ENCODE measurements around the gene SMG5. TPM values are rescaled to one million over a fixed set of nuclear protein-coding genes. Genes with fewer than 3 reads are reported as not detected.
A peak's percentile ranks its signal among the peaks of the same experiment; 100 is the strongest.

Gene SMG5
- total RNA-seq, 1 donor from 2014 or later = 91.0 TPM

DNA sequence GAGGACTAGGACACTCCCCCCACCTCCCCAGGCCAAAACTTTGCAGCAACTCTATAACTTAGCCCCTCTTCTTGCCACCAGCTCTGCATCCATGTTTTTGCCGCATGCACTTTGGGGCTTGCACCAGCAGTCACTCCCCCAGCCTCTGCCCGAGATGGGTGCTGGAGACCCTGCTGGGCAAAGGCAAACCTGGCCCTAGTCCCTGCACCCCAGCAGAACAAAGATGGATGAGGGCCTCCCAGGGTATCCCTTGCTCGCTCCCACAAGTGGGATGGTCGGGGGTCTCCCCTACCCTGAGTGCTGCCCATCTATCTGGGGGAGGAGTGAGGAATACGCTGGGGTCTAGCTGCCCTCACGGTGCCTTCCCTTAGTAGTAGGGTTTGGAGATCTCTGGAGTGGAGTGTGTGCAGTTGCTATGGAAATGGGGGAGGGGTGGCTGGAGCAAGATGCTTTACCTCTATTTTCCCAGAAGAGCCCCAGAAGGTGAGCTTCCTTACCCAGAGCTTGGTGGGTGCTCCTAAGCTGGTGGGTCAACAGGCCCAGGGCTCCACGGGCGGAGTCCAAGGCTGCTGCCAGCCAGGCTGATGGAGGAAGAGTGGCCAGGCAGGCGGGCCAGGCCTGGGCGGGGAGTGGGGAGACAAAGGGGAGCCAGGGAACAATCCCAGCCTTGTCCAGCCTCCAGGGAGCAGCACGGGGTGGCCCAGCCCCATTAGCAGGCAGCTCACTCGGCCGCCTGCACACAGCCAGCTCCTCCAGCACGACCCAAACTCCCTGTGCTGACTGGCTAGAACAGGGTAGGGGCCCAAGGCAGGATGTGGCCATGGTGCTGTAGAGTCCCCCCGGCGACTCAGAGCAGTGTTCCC lies 34.9 kb downstream of the SMG5 start, which contains the start of gene PAQR6:
TSS of gene PAQR6 (minus strand) at position 597 of the 863 bp plus-strand sequence. CDS start 1,325 bp downstream, outside the sequence.
- H3K36me3 Mint-ChIP-seq = peaks cover 6% of the 10 kb centered on the region
- no peak within 1 kb of the TSS for H3K4me3 Mint-ChIP-seq
- H3K4me1 Mint-ChIP-seq (ENCODE audit: unreplicated experiment) = peaks cover 4% of the 10 kb centered on the region
- no peak for DNase-seq (ENCODE audit: extremely low spot score, unreplicated experiment)
- peak within 1 kb of the TSS; percentile 34 for H3K27ac Mint-ChIP-seq
- TF ChIP-seq, protein P1, sequence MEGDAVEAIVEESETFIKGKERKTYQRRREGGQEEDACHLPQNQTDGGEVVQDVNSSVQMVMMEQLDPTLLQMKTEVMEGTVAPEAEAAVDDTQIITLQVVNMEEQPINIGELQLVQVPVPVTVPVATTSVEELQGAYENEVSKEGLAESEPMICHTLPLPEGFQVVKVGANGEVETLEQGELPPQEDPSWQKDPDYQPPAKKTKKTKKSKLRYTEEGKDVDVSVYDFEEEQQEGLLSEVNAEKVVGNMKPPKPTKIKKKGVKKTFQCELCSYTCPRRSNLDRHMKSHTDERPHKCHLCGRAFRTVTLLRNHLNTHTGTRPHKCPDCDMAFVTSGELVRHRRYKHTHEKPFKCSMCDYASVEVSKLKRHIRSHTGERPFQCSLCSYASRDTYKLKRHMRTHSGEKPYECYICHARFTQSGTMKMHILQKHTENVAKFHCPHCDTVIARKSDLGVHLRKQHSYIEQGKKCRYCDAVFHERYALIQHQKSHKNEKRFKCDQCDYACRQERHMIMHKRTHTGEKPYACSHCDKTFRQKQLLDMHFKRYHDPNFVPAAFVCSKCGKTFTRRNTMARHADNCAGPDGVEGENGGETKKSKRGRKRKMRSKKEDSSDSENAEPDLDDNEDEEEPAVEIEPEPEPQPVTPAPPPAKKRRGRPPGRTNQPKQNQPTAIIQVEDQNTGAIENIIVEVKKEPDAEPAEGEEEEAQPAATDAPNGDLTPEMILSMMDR (conservative IDR thresholded peaks at IDR 0.05) = no peak
- H3K9me3 Mint-ChIP-seq = no peaks in the 10 kb centered on the region
- no peaks in the 10 kb centered on the region for H3K27me3 Mint-ChIP-seq

- TF ChIP-seq, protein P1 (conservative IDR thresholded peaks at IDR 0.05) = no peak
- H3K27ac Mint-ChIP-seq = no peak overlapping the region
Measured at GRCh38 chr1:156246781-156247459, 35.7 kb downstream of the SMG5 start.

GRCh38 chr1:156246241-156246780 lies 36.3 kb downstream of the SMG5 start:
- peaks cover 4% of the 10 kb centered on the region for H3K36me3 Mint-ChIP-seq
- H3K27me3 Mint-ChIP-seq = no peaks in the 10 kb centered on the region
- H3K27ac Mint-ChIP-seq = no peak overlapping the region
- TF ChIP-seq, protein P1 (conservative IDR thresholded peaks at IDR 0.05) = no peak
- no peaks in the 10 kb centered on the region for H3K9me3 Mint-ChIP-seq
- DNase-seq (ENCODE audit: extremely low spot score, unreplicated experiment) = no peak
- no peak overlapping the region for H3K4me3 Mint-ChIP-seq
- H3K4me1 Mint-ChIP-seq (ENCODE audit: unreplicated experiment) = peaks cover 4% of the 10 kb centered on the region

More at GRCh38 chr1:156246781-156247459, 35.7 kb downstream of the SMG5 start:
- peaks cover 4% of the 10 kb centered on the region for H3K4me1 Mint-ChIP-seq (ENCODE audit: unreplicated experiment)
- no peaks in the 10 kb centered on the region for H3K9me3 Mint-ChIP-seq
- H3K4me3 Mint-ChIP-seq = no peak overlapping the region
- H3K36me3 Mint-ChIP-seq = peaks cover 4% of the 10 kb centered on the region
- H3K27me3 Mint-ChIP-seq = no peaks in the 10 kb centered on the region
- no peak for DNase-seq (ENCODE audit: extremely low spot score, unreplicated experiment)

- no peak for DNase-seq (ENCODE audit: extremely low spot score, unreplicated experiment)
- Mint-ChIP-seq H3K36me3 (peaks cover 4% of the 10 kb centered on the region), H3K27ac (peak overlapping the region; percentile 55), H3K4me3 (no peak overlapping the region), H3K9me3 (no peaks in the 10 kb centered on the region), H3K4me1 (ENCODE audit: unreplicated experiment) (peaks cover 4% of the 10 kb centered on the region), H3K27me3 (no peaks in the 10 kb centered on the region)
- TF ChIP-seq, protein P1 (conservative IDR thresholded peaks at IDR 0.05) = no peak
Measured at GRCh38 chr1:156245451-156246232, 37.0 kb downstream of the SMG5 start.

- TF ChIP-seq, protein P1 (conservative IDR thresholded peaks at IDR 0.05) = no peak
- Mint-ChIP-seq H3K9me3 (no peaks in the 10 kb centered on the region), H3K4me3 (no peak overlapping the region)
Measured at GRCh38 chr1:156244712-156245111, 37.9 kb downstream of the SMG5 start.

More at GRCh38 chr1:156244712-156245111, 37.9 kb downstream of the SMG5 start:
- Mint-ChIP-seq H3K27me3 (no peaks in the 10 kb centered on the region), H3K27ac (peak overlapping the region; percentile 55), H3K36me3 (no peaks in the 10 kb centered on the region), H3K4me1 (ENCODE audit: unreplicated experiment) (peaks cover 4% of the 10 kb centered on the region)
- DNase-seq (ENCODE audit: extremely low spot score, unreplicated experiment) = no peak
